NCI-H1092 treated with DMSO at 0.1 percent for 48 hours (cell line): Measurements from ENCODE around the gene BMPER.

Experiments used
- DNase-seq: peaks from one replicate; lab custom pipeline; 2025; lab: John Stamatoyannopoulos, UW

The BMPER gene

GRCh38 chr7:34096198-34096651, 190.9 kb downstream of the BMPER start:
- no peak for DNase-seq

GRCh38 chr7:34096777-34097176, 191.4 kb downstream of the BMPER start:
- no peak for DNase-seq

GRCh38 chr7:34100661-34101060, 195.3 kb downstream of the BMPER start:
- DNase-seq = no peak

- DNase-seq = no peak
Observed at GRCh38 chr7:34104115-34104514, 198.8 kb downstream of the BMPER start.

DNA sequence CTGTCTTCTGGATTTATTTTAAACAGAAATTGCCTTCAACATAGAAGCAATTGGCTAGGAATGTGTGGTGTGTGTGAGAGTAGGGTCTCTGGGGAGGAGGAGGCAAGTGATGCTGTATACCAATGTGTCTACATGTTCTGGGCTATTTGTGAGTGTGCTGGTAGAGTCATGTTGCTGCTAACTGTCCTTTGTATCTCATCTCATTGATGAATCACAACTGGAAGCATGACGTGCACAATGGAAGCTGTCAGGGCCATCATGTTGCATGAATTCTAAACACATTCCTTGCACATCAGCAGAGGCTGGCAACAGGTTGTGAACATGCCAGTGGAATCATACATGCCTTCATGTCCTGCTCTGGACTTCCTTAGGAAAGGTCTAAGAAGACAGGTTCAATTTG, 199.7 kb downstream of the BMPER start:
- DNase-seq = no peak

DNA sequence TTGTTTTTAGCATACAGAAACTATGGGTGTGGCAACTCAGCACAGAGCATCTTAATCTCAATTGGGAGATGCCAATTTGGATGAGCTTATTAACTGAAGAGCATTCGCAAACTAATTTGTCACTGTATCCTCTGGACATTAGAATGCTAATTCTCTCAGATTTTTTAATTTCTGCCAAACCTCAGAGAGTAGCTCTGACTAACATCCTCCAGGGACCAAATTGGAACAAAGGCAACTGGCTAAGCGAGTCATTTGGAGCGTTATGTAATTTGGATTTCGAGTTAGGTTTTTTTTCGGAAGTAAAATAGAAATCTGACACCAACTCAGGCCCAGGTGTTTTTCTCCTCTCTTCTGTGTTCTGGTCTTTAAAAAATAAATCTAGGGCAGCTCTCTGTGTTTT, 201.9 kb downstream of the BMPER start:
- DNase-seq = peak; percentile 49

DNA sequence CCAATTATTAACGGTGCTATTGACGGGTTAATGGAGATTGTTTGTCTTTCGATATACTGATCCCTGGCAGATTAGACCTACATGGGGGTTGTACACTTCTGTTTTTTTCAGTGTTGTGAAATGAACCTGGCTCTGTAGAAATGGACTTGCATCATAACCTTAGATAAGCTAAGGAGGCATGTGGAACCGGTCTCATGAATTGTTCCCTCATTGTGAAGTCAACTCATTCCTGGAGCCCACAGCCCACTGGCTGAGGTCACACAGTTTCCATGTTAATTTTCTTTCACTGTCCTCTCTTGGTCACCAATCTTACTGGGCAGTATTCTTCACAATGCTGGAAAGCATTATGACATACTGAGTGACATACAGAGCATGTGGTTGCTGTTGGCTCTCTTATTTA, 202.8 kb downstream of the BMPER start:
- DNase-seq = no peak

- no peak for DNase-seq
Observed at GRCh38 chr7:34109936-34110780, 204.8 kb downstream of the BMPER start.

DNA sequence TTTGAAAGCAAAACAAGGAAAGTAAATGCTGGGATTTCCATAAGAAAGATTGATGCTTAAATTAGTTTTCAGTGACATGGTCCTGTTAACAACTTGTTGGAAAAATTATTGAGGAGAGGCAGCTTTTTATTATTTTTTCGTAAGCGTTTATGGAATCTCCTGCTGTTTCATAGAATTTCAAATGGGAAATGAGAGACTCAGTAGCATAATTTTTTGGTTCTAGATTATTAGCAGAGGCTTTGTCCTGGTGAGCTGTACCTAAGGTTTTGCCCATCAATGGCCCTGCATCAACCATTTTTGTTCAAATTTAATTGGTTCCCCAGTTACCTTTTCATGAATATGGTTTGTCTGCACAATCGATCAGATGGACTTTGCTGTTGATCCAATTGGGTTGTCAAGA, 205.7 kb downstream of the BMPER start:
- no peak for DNase-seq

DNA sequence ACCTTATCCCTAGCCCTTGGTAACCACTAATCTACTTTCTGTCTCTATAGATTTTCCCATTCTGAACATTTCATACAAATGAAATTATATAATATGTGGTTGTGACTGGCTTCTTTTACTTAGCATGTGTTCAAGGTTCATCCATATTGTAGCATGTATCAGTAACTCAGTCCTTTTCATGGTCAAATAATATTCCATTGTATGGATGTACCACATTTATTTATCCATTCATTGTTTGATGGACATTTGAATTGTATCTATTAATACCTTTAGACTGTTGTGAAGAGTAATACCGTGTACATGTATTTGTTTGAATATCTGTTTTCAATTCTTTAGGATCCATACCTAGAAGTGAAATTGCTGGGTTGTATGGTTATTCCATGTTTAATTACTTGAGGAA, 210.2 kb downstream of the BMPER start:
- DNase-seq = no peak

DNA sequence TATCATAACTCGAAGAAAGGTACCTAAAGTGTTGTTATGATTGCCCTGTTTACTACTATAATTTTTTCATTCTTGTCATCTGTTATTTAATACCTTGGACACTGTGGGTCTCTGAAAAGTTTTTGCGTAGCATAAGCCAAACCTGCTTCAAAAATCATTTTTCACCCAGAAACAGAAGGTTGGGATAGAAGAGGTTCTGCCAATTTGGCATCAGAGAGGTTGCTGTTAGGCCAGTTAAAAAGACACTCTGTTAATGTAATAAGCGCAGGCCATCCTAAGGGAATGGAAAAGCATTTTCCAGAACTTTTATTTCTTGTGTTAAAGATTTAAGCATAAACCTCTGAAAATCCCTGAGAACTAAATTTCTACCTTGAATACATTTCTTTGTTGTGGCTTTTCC, 212.2 kb downstream of the BMPER start:
- DNase-seq = no peak

DNA sequence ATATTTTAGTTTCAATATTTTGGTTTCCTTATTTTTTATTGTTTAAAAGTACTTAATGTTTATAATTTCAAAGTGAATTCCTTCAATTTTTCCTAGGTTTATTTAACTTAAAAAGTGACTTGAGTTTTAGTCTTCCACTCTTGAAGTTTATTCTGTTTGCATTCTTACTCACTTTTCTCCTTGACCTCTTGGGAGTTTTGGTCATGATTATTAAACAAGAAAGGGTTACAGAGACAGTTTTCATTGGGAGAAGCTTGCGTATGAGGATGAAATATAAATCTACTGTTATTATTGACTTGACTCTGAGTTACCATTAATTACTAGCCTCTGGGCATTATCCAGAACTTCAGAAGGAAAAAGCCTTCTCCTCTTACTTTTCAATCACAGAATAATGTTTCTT, 216.0 kb downstream of the BMPER start:
- no peak for DNase-seq

DNA sequence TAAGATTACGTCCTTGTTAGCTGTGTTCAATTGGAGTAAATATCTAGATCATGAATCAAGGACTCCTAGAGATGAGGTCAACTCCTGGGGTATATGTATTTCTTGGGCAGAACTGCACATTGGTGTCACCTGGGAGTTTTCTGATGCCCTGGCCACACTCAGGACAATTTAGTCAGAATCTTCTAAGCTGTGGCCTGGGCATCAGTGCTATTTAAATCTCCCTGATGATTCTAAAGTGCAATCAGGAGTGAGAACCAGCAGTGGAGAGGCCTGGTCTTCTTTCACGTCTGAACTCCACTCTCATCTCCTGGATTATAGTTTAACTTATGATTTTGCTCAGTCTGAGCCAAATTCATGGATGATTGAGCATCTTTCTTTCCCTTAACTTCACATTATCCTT, 218.0 kb downstream of the BMPER start:
- DNase-seq = no peak

GRCh38 chr7:34124765-34125164, 219.4 kb downstream of the BMPER start:
- no peak for DNase-seq

DNA sequence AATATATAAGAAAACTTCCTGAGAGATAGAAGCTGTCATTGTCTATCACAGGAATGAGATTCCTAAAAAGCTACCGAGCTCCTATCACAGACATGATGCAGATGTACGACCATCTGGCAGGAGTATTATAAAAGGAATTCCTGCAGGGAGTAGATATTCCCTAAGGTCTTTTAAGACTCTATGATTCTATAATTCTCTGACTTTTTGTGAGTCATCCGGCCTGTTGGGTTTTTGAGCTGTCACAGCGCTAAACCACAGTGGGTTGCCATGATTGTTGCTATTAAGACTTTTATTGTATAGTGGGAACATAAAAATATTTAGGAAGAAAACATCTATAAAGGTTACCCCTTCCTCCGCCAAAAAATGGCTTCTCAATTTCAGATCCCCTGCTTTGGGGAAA, 223.4 kb downstream of the BMPER start:
- DNase-seq = no peak

DNA sequence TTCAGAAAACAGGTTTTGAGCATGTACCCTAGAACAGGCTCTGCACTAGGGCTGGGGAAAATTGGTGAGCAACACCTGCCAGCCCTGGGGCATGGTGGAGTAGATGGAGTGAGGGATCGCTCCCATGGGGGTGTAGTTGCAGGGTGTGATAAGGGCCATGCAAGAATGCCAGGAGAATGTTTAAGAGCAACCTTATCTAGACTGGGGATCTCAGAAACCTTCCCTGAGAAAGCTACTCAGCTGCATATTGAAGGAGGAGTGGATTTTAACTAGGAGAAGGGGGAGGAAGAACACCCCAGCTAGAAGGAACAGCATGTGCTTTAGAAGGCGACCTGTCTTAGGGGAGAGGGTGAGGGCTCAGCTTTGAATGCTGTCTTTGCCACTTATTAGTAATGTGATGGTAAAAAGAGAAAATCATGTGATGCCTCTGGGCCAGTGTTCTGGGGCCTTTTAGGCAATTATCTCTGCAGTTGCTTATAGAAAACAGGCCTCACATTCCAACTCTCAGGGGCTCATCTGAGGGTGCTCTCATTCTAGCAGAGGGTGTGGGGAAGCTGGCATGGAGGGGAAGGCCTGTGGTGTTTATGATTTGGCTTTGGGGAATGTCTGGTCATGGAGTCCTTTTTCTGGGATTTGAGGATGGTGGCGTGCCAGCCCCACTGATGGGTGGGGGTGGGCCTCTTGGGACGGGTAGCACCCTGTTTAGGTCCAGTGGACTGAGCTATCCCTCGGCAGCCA, 225.4 kb downstream of the BMPER start:
- DNase-seq = no peak

DNA sequence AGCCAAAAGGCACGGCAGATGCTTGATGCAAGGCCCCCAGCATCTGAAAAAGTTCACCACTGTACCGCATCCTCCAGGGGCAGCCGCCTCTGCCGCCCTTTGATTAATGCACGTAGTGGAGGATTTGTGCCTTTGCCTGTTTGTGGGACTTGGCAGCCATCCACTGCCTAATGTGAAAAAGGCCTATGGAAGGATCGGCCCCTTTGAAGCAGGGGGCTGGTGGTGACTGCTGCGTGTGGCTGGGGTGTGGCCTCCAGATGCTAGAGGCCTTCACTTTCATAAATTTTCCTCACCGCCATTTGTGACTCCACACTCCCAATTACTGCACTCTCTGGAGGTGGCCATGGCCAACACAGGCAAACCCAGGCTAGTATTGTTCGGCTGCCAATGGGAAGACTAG, 226.0 kb downstream of the BMPER start:
- DNase-seq = no peak

DNA sequence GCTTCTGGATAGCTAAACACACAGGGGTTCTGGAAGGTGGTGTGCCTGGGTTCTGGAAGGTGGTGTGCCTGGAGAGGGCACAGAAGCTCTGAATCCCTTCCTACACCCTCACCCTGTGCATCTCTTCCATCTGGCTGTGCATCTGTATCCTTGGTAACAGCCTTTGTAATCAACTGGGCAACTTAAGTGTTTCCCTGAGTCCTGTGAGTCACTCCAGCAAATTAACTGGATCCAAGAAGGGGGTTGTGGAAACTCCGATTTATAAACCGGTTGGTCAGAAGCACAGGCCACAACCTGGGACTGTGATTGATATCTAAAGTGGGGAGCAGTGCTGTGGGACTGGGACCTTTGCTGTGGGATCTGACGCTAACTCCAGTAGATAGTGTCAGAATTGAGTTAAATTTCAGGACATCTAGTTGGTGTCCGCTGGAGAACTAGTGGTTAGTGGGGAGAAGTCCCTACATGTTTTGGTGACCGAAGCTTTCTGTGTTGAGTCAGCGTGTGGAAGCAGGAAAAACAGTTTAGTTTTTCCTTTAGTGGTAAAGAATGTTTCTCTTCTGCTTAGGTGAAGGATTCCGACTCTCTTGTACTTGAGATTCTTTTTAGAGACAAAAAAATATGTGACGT, 228.1 kb downstream of the BMPER start:
- peak; percentile 12 for DNase-seq

GRCh38 chr7:34133983-34134782, 228.8 kb downstream of the BMPER start:
- DNase-seq = peak; percentile 65

DNA sequence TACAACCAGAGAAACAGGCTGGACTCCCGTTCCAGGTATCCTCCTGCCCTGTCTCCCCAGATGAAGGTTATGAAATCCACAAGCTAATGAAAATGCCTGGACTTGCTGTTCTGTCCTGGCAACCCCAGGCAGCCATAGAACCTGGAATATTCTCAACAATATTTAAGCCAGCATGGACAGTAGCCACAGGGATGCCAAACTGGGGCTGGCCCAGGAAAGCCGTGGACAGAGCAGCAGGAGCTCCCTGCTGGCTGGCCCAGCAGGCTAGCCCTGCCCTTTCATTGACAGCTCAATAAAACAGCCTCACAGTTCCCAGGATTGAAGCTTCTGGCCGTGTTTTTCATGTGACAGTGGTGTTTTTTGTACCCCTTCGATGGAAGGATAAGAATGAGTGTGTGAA, 230.6 kb downstream of the BMPER start:
- no peak for DNase-seq

DNA sequence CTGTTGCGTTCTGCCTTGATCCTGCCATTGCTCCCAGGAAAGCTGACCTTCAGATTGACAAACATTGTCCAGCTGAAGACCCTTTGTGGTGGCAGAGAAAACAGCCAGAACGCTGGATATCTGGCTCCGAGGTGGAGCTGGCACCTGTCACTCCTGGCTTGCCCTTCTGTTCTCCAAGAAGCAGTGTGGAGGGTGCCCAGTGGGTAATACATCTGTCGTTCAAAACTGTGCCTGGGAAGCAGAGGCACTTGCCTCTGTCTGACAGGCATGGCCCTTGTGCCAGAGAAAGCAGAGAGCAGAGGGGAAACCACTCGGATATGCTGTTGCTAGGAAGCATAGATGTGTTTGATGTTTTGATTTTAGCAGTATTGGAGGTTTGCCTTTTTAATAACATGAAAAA, 231.4 kb downstream of the BMPER start:
- DNase-seq = peak; percentile 47

DNA sequence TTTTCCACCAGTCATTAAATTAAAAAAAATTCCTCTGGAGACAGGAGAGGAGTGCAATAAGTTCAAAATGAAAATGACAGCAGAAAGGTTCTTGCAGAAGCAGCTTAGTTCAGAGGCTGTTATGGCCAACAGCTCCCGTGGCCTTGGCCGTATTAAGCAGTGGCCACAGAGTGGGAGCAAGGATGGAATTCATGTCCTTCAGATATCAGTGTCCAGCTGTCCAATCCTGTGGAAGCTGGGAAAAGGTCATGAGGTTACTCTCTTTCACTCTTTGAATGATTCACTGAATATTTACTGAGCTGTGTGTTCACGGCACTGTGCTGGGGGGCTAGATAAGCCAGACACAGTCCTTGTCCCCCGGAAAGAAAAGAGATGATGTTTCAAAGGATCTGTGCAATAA, 231.8 kb downstream of the BMPER start:
- DNase-seq = no peak
